OCI-M1 (cell line): ENCODE measurements around the gene BCAN.
"Not testable (repeated sequence)": the region's sequence is repeated elsewhere in the genome, so short reads cannot be mapped to it uniquely, and the experiment has no call there.

Source experiments
- DNase-seq: peaks from one replicate; lab custom pipeline; 2025; lab: John Stamatoyannopoulos, UW

BCAN gene

DNA sequence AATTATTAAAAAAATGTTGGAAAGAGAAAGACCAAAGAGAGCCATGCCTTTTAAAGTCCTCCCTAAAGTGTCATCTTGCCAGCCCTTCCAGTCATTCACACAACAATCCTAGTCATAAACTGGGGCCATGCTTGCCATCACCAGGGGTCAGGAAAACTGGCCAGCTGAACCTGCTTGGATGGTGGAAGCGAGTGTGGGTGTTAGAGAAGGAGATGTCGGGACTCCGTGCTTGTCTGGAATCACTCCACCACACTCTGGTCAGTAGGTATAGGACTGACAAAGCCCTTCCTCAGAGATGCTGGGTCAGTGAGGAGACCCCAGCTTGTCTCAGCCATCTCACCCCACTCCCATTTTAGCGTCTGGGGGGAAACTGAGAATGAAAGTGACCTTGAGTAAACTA, 26.0 kb upstream of the BCAN start:
- DNase-seq: no peak

DNA sequence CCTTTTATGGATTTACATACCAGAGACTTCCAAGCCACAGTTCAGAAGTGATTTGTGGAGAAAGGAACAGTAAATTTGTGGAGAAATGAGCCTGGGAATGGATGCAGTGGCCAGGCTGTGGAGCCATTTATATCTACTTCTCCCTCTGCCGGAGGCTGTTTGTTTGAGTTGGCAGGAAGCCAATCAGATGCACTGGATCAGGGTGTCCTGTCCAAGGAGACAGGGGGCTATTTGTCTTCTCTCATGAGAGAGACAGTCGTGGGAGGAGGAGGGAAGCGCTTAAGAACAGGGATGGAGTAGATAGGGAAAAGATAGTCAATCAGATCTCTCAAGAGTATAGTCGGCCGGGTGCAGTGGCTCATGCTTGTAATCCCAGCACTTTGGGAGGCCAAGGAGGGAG, 25.5 kb upstream of the BCAN start:
- peak; percentile 72 for DNase-seq

DNA sequence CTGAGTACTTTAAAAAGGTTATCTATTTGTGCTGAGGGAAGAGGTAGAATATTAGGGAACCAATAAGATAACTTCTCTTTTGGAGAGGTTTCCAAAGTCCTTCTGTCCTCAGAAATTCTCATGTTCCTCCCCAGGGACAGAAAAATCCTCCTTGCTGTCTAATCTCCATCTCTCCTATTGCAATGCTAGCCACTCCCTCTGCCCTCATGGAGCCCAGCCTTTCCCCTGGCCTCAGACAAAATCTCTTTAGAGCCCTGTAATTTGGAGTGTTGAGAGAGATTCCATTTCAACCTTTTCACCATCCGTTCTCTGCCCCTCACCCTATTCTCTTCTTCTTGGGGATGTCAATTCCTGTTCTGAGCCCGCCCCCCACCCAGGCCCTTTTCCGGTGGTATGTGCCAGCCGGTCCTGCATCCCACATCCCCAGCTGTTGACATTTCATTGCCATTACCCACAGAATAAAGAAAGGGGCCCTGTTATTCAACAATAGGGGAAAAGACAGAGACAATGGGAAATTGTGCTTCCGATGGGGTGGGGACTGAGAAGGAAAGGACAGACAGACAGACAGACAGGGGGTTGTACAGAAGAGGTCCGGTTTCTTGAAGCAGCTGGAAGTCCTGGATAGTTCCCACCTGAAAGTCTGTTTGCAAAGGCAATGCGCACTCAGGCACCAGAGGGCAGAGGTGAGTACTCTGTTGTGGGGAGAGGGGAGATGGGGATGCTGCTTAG, 22.9 kb upstream of the BCAN start, which contains the start of gene HAPLN2:
Gene HAPLN2 (plus strand): TSS at position 563 of the 729 bp plus-strand sequence. CDS start 4,076 bp downstream, outside the sequence.
- peak; percentile 43 for DNase-seq

DNA sequence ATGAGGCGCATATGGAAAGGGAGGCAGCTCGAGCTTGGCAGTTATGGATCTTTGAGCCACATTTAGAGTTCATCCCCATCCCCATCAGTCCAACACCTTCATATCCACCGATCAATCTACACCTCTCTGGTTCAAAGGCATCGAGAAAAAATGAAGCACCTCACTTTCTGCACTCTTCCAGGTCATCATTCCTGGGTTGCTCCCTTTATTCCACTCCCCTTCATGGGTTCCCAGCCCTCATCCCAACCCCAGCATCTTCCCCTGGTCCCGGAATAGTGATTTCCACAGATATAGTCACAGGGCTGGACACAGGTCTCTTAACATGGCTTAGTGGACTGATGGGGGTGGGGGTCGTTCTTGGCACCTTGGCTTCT, 22.3 kb upstream of the BCAN start:
- no peak for DNase-seq

DNA sequence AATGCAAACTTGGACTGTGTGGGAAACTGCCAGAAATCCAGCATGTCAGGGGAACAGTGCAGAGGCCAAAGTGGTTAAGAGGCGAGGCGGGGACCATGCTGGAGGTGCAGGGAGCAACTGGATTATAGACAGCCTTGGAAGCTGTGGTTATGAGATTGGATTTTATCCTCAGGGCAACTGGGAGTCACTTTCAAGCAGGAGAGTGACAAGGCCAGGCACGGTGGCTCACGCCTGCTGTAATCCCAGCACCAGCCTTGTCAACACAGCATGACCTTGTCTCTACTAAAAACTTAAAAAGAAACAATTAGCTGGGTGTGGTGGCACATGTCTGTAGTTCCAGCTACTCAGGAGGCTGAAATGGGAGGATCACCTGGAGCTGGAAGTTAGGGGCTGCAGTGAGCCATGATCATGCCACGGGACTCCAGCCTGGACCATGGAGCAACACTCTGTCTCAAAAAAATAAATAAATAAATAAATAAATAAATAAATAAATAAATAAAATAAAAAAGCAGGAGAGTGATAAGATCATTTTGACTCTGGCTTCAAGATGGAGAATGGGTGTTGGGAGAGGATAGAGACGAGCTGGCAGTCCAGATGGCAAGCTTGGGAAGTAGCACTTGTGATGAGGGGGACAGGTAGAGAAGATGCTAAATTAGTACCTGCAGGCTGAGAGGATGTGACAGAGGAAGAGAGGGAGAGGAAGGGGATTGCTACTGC, 19.2 kb upstream of the BCAN start:
- DNase-seq: no peak

DNA sequence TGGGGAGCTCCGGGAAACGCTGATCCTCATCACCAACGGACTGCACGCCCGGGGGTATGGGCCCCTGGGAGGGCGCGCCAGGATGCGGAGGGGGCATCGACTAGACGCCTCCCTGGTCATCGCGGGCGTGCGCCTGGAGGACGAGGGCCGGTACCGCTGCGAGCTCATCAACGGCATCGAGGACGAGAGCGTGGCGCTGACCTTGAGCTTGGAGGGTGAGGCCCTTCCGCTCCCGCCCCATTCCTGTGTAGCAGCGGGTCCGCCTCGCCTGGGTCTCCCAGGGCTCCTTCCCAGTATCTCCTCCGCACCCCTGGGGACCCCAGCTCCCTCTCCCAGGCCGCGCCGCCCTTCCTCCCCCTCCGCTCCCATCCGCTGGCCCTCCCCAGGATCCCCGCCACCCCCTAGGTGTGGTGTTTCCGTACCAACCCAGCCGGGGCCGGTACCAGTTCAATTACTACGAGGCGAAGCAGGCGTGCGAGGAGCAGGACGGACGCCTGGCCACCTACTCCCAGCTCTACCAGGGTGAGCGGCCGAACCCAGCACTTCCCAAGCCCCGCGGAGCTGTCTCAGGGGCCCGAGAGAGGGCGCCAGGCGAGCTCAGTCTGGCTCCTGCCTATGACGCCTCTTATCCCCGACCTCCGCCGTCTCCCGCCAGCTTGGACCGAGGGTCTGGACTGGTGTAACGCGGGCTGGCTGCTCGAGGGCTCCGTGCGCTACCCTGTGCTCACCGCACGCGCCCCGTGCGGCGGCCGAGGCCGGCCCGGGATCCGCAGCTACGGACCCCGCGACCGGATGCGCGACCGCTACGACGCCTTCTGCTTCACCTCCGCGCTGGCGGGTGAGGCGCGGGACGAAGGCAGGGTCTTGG, 17.7 kb upstream of the BCAN start:
- DNase-seq: peak; percentile 43

DNA sequence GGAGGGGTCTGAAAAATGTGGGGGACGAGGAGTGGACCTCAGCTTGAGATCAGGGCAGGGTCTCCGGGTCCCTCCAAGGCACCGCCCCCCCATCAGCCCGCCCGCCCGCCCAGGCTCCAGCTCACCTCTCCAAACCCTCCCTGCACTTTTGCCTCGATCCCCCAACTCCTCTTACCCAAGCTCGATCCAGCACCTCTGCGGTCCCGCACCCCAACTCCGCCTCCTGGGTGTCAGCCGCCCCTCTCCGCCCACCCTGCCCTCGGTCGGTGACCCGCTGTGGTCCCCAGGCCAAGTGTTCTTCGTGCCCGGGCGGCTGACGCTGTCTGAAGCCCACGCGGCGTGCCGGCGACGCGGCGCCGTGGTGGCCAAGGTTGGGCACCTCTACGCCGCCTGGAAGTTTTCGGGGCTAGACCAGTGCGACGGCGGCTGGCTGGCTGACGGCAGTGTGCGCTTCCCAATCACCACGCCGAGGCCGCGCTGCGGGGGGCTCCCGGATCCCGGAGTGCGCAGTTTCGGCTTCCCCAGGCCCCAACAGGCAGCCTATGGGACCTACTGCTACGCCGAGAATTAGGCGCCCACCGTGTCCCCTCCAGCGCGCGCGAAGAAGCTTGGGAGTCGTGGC, 17.0 kb upstream of the BCAN start:
- DNase-seq: no peak

DNA sequence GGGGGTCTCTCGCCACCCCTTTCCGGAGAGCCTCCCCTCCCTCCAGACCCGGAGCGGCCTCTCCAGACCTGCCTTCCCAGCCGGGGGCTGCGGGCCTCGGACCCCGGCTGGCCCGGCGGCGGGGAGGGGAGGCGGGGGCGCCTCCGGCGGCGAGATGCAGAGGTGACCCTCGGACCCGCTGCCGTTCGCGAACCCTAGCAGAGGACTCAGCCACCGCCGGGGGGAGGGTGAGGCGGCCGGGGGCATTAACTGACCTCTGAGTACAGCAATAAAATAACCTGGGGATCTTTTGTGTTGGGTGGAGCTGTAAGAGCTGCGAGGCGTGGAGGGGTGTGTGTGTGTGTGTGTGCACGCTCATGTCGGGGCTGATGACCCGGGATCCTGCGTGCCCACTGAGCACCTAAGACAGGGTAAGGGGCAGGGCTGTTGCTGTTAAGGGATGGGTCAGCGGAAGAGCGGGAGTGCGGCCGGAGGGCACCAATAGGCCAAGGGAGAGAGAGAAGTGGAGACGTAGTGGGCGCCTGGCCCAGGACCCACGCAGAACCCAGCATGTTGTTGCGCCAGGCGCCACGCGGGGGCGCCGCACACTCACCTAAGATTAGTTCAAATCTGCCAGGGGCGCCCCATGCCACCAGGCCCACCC, 16.4 kb upstream of the BCAN start:
- DNase-seq: peak; percentile 71

DNA sequence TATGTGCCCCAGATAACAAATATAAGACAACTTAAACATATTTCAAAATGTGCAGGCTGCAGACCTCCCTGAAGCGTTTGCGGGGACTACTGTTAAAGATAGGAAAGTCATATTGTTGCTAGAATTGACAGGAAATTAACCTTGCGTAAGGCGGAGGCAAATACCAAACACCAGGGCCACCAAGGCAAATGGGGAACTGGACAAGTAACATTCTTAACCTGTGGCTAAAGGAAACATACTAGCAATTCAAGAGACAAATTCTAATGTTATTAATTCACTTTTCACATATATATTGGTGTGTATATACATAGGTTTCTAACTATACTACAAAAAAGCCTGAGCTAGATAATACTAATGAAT, 15.9 kb upstream of the BCAN start:
- DNase-seq: no peak

DNA sequence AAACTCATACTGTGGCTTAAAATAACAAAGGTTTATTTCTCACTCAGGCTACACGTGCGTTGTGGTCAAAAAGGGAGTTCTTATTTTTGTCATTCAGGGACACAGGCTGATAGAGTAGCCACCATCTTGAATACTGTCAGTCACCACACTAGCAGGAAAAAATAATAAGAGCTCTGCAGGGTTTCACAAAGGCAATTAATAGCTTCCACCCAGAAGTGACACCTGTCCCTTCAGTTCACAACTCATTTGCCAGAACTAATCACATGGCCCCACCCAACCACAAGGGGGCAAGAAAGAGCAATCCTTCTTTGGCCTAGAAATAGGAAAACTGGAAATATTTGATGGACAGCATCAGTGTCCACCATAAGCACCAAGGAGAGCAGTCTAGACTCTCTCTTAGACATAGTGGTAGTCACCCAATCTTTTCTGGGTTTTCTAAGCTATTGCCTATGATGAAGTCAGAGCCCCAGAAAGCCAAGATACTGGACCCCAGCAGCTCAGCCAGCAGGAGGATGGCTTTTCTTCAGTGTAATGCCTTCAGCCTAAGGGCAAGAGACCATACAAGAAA, 14.5 kb upstream of the BCAN start:
- peak; percentile 82 for DNase-seq

DNA sequence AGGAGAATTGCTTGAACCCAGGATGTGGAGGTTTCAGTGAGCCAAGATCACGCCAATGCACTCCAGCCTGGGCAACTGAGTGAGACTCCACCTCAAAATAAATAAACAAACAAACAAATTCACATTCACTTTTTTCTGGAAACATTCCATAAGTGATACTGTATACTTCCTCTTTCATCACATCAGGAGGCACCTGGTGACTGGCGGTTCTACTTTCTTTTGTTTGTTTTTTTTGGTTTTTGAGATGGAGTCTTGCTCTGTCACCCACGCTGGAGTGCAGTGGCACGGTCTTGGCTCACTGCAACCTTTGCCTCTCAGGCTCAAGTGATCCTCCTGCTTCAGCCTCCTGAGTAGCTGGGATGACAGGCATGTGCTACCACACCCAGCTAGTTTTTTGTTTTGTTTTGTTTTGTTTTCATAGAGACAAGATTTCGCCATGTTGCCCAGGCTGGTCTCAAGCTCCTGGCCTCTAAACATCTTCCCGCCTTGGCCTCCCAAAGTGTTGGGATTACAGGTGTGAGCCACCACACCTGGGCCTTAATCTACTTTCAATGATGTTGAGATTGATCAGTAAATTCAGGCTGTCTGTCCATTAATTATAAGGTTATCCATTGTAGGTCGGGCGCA, 12.0 kb upstream of the BCAN start:
- no peak for DNase-seq

DNA sequence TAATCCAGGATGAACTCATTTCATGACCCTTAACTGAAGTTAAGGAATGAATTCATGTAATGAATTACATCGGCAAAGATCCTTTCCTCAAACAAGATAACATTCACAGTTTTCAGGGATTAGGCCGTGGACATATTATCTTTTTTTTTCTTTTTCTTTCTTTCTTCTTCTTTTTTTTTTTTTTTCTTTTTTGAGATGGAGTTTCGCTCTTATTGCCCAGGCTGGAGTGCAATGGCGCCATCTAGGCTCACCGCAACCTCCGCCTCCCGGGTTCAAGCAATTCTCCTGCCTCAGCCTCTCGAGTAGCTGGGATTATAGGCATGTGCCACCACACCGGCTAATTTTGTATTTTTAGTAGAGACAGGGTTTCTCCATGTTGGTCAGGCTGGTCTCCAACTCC, 10.8 kb upstream of the BCAN start:
- DNase-seq: not testable (repeated sequence)

DNA sequence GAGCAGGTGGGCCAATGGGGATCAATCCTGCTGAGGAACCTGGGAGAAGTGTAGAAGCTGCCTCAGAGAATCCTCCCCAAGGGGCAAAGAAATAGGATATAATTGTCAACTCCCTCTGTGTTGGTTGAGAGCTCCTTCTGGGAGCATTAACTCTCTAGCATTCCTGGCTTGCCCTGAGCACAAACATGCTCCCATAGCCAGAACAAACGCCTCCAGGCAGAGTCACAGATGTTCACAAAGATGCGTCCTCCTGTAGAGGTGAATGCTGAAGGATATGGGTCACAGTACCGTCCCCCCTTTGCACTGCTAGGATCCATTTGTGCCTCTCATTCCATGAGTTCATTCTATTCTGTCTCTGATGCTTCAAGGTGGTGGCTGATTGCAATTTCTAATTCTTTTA, 9.6 kb upstream of the BCAN start:
- no peak for DNase-seq

DNA sequence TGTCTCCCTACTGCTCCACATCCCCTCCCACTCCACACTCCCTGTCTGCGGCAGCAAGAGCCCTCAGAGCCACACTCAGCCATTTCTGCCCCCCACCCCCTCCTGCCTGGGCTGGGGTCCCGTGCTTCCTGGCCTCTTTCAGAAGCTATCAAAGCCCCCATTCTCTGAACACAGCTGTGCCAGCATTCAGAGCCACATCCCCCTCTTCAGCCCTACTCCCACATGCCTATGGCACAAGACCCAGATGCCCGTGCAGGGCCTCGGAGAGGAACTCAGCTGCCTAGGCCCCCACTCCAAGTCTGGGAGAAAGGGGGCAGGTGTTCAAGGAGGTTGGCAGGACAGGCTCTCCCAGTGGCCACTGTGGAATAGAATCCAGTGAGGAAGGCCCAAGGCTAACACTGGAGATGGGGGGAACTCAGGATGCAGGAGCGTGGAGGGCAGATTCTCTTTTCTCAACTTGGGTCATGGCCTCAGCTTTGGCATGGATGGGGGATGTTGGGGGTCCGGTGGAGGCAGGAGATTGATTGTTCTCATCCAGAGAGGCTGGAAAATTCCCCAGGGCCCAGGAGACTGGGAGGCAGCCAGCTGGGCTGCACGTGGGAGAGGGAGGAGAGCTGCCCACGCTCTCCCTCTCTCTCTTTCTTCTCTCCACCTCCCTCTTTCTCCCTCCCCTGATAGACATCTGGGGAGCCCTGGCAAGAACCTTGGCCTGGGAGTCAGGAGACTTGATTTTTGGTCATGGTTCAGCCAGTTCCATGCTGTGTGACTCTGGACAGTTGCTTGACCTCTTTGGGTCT, 3.5 kb upstream of the BCAN start:
- DNase-seq: no peak

DNA sequence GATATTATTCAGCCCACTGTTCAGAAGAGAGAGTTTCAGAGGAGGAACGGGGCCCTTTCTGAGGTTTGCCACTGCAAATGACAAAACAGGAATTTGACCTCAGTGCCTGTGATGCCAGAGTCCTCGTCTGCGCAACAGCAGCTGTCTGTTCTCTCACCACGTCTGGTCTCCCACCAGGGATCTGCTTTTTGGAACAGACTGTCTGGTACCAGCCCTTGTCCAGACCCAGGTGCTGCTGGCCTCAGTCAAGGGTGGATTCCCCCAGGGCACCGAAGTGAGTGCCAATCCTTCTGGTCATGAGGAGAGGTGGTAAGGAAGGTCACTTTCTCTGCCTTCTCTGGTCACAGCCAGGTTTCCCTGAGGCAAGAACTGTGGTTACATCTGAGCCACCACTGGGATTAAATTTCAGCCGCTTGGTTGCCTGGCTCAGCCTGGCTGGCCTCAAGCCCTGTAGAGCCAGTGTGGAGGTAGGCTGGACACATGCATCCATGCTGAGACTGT, 2.3 kb upstream of the BCAN start:
- DNase-seq: no peak

DNA sequence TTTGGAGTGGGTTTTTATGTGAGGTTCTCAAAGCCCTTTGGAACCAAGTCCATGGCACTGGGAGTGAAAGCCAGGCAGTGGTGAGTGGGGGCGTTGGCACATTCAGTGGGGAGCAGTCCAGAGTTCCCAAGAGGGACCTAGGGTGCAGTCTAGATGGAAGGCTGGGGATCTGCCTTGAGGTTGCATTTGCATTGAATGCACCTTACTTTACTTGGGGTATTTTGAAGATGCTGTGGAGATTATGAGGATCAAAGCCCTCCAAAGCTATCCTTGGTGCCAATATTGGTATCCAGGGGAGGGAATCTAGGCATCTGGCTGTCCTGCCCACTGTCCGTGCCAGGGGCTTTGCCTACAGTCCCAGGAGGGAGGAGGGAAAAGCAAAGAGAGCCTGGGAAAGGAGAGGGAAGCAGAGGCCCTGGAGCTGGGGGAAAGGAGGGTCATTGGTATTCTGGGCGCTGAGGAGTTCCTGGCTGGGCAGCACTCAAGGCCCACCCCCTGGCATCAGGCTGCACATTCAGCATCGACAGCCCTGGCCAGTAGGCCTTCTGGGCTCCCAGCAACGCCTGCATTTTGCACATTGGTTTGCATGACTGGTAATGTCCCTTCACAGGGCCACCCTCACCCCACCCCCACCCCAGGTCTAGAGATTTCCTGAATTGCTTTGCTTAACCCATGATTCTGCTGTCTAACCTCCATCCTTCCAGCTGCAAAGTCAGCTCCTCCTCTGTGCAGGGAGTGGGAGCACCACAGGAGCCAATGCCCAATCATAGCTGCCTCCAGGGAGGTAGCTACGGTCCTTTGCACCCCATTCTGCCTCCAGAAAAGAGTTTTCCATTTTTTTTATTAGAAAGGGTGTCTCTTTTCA, 843 bp upstream of the BCAN start:
- no peak for DNase-seq

DNA sequence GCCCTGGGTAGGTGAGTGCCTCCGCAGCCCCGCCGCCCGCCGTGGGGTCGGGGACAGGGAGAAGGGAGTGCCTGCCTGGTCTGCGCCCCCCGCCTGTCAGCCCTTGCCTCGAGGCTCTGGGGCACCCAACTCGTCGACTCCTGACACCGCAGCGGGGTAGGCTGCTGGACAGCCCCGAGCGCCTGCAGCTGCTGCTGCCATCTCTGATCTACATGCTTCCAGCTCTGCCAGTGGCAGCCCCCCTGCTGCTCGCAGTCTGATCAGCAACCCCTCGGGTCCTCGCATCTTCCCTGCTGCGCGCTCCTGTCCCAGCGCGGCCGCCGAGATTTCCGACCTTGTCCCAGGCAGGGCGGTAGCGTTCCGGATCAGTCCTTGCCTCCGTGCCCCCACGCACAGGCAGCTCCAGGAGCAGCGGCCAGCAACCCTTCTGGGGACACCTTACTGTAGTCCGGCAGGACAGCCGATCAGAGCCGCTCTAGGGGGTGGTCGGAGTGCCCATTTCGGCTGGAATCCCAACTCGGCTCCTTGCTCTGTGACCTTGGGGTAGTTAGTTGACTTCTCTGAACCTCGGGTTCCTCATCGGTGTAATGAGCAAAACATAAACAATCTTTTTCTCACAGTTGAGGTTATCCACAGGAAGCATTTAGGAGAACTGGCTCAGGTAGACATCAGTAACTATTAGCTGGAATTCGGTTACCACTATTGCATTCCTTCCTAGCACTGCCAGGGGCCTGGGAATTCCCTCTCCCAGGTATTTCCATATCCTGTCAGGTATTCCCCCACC, 540 bp downstream of the BCAN start:
- DNase-seq: no peak
